ENCODE data around the gene VPS26A.
"Not testable (repeated sequence)": the region's sequence is repeated elsewhere in the genome, so short reads cannot be mapped to it uniquely, and the experiment has no call there.

VPS26A gene

DNA sequence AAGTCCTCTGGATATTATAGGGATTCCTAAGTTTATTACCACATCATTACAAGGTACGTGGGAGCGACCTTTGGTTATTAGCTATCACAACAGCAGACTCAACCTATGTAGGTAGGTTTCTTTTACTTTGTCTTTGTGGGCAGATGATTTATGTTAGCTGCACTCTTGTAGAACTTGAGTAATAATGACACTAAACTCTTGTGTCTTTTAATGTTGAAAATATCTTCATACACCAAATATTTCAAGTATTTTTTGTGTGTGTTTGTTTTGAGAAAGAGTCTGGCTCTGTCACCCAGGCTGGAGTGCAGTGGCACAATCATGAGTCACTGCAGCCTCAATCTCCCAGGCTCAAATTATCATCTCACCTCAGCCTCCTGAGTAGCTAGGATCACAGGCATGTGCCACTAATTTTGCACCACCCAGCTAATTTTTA lies 36.8 kb downstream of the VPS26A start:
- Histone ChIP-seq H3K36me3 (peaks cover 21% of the 10 kb centered on the region), H3K27ac (no peak overlapping the region), H3K27me3 (ENCODE audit: insufficient read depth, low read depth, severe bottlenecking) (no peaks in the 10 kb centered on the region), H3K9me3 (ENCODE audit: severe bottlenecking) (no peaks in the 10 kb centered on the region), H3K4me3 (ENCODE audit: low read depth, low read length) (no peak overlapping the region)
- TF ChIP-seq, protein P1, sequence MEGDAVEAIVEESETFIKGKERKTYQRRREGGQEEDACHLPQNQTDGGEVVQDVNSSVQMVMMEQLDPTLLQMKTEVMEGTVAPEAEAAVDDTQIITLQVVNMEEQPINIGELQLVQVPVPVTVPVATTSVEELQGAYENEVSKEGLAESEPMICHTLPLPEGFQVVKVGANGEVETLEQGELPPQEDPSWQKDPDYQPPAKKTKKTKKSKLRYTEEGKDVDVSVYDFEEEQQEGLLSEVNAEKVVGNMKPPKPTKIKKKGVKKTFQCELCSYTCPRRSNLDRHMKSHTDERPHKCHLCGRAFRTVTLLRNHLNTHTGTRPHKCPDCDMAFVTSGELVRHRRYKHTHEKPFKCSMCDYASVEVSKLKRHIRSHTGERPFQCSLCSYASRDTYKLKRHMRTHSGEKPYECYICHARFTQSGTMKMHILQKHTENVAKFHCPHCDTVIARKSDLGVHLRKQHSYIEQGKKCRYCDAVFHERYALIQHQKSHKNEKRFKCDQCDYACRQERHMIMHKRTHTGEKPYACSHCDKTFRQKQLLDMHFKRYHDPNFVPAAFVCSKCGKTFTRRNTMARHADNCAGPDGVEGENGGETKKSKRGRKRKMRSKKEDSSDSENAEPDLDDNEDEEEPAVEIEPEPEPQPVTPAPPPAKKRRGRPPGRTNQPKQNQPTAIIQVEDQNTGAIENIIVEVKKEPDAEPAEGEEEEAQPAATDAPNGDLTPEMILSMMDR (IDR thresholded peaks at IDR 0.05; ENCODE audit: low read depth, low read length) = no peak
- DNase-seq = no peak

DNA sequence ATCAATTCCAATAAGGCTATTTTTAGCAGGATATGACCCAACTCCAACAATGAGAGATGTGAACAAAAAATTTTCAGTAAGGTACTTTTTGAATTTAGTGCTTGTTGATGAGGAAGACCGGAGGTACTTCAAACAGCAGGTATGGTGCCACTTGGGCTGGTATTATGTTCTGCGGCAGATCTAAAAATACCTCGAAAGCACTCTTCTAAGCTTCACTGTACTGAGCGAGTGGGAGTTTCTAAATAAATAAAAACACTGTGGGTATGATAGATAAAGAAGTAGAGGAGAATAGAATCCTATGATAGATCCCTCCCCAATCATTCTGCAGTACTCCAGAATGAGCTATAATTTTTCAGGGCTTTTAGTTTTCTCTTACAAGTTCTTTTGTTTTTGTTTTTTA lies 44.5 kb downstream of the VPS26A start:
- TF ChIP-seq, protein P1 (IDR thresholded peaks at IDR 0.05; ENCODE audit: low read depth, low read length) = no peak
- Histone ChIP-seq H3K9me3 (ENCODE audit: severe bottlenecking) (no peaks in the 10 kb centered on the region), H3K36me3 (peaks cover 25% of the 10 kb centered on the region), H3K27ac (no peak overlapping the region), H3K27me3 (ENCODE audit: insufficient read depth, low read depth, severe bottlenecking) (no peaks in the 10 kb centered on the region), H3K4me3 (ENCODE audit: low read depth, low read length) (no peak overlapping the region)
- no peak for DNase-seq

DNA sequence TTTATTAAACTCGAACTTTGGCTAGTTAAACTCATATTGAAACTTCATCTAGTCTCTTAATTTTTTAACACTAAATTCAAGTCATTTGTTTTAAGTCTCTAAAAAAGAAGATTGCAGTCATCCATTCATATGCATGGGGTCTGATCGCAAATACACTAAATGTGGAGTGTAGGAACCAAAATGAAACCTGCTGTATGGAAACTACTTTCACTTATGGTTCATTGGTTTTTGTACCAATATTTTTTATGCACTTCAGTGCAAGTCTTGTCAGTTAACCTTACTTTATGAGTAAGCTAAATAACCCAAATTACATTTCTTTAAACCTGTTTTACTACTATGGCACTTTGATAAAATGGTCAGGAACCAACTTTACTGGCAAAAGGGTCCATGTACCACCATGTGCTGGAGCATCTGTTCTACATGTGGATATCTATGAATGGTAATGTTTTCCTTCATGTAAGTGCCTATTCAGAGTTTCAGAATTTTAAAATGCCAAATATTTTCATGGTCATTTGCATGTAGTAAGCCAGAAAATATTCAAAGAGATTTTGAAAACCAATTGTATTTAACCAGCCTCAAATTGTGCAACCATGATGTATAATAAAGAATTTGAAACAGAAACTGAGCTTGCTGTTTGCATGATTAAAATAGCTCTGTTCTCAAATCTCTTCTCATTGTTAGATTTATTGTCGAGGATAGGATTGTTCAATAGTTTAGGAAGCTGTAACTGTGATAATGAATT lies 48.4 kb downstream of the VPS26A start:
- DNase-seq = no peak
- TF ChIP-seq, protein P1 (IDR thresholded peaks at IDR 0.05; ENCODE audit: low read depth, low read length) = no peak

DNA sequence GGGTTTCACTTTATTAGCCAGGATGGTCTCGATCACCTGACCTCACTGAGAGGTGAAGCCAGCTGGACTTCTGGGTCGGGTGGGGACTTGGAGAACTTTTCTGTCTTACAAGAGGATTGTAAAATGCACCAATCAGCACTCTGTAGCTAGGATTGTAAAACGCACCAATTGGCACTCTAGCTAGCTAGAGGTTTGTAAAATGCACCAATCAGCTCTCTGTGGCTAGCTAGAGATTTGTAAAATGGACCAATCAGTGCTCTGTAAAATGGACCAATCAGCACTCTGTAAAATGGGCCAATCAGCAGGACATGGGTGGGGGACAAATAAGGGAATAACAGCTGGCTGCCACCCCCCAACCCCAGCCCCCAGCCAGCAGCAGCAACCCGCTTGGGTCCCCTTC lies 51.3 kb downstream of the VPS26A start:
- not testable (repeated sequence) for H3K4me3 ChIP-seq (ENCODE audit: low read depth, low read length); H3K27ac ChIP-seq; DNase-seq; H3K27me3 ChIP-seq (ENCODE audit: insufficient read depth, low read depth, severe bottlenecking); H3K9me3 ChIP-seq (ENCODE audit: severe bottlenecking); H3K36me3 ChIP-seq

More for the DNA sequence above, 48.4 kb downstream of the VPS26A start:
- H3K36me3 ChIP-seq = peaks cover 13% of the 10 kb centered on the region
- no peaks in the 10 kb centered on the region for H3K27me3 ChIP-seq (ENCODE audit: insufficient read depth, low read depth, severe bottlenecking)
- H3K4me3 ChIP-seq (ENCODE audit: low read depth, low read length) = no peak overlapping the region
- H3K27ac ChIP-seq = no peak overlapping the region
- H3K9me3 ChIP-seq (ENCODE audit: severe bottlenecking) = no peaks in the 10 kb centered on the region

DNA sequence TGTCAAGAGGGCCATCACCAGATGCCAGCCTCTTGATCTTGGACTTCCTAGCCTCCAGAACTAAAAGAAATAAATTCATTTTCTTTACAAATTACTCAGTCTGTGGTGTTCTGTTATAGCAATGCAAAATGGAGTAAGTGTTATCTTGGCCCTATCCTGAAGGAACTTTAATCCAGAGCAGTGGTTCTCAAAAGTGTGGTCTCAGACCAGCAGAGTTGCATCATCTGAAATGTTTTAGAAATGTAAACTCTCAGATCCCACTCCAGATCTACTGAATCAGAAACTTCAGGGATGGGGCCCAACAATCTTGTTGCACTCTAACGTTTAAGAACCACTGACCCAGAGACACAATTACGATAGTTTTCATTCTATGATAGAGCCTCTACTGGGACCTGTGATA lies 52.8 kb downstream of the VPS26A start:
- no peaks in the 10 kb centered on the region for H3K9me3 ChIP-seq (ENCODE audit: severe bottlenecking)
- no peaks in the 10 kb centered on the region for H3K27me3 ChIP-seq (ENCODE audit: insufficient read depth, low read depth, severe bottlenecking)
- DNase-seq = no peak
- TF ChIP-seq, protein P1 (IDR thresholded peaks at IDR 0.05; ENCODE audit: low read depth, low read length) = no peak
- no peak overlapping the region for H3K27ac ChIP-seq
- H3K36me3 ChIP-seq = peaks cover 10% of the 10 kb centered on the region
- H3K4me3 ChIP-seq (ENCODE audit: low read depth, low read length) = no peak overlapping the region

DNA sequence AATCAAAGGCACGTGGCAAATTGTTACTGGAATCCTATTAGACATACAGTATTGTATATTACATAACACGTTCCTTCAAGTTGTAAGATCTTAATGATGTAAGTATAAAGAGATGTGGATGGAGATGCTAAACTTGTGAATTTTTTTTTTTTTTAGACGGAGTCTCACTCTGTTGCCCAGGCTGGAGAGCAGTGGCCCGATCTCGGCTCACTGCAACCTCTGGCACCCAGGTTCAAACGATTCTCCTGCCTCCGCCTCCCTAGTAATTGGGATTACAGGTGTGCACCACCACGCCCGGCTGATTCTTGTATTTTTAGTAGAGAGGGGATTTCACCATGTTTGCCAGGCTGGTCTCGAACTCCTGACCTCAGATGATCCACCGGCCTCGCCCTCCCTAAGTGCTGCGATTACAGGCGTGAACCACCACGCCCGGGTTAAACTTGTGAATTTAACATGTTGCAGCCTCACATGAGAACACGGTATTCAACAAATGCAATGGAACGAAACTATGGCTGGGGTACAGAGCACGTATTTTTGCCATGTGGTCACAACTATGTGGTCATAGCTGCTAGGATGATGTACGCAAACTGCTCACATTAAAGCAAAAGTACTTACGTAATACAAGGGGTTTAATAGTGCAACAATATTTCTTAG lies 55.2 kb downstream of the VPS26A start:
- H3K27ac ChIP-seq = peak overlapping the region; percentile 99
- TF ChIP-seq, protein P1 (IDR thresholded peaks at IDR 0.05; ENCODE audit: low read depth, low read length) = no peak
- peaks cover 16% of the 10 kb centered on the region for H3K36me3 ChIP-seq
- H3K9me3 ChIP-seq (ENCODE audit: severe bottlenecking) = no peaks in the 10 kb centered on the region
- H3K4me3 ChIP-seq (ENCODE audit: low read depth, low read length) = peak overlapping the region; percentile 96
- H3K27me3 ChIP-seq (ENCODE audit: insufficient read depth, low read depth, severe bottlenecking) = no peaks in the 10 kb centered on the region
- DNase-seq = no peak

All from WERI-Rb-1 (cell line).